ENCODE measurements around the gene STX12. TPM values are rescaled to one million over a fixed set of nuclear protein-coding genes. Genes with fewer than 3 reads are reported as not detected.

The STX12 gene
- total RNA-seq, 1 experiment from 2014 or later: 9.9 TPM

DNA sequence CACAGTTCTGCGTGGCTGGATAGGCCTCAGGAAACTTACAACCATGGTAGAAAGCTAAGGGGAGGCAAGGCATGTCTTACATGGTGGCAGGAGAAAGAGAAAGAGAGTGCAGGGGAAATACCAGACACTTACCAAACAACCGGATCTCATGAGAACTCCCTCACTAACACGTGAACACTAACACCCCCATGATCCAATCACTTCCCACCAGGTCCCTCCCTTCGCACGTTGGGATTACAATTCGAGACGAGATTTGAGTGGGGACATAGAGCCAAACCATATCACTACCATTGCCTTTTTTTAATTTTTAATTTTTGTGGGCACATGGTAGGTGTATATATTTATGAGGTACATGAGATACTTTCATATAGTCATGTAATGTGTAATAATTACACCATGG is 33.7 kb downstream of the STX12 start:
- Histone ChIP-seq H3K23me2 (ENCODE audit: insufficient read length, low read depth, low read length, poor library complexity, severe bottlenecking) (no peaks in the 10 kb centered on the region), H2BK120ac (ENCODE audit: low read depth, low read length, poor library complexity, severe bottlenecking) (no peak overlapping the region), H3K4ac (ENCODE audit: low read depth, low read length) (no peak overlapping the region), H4K5ac (ENCODE audit: insufficient read length, low read depth, low read length) (no peak overlapping the region), H3K4me2 (ENCODE audit: insufficient read depth, insufficient read length, low read length) (no peak overlapping the region), H3K27me3 (ENCODE audit: insufficient read depth, low read length) (no peaks in the 10 kb centered on the region), H3K9ac (ENCODE audit: extremely low read depth, insufficient read length, low read length) (no peak overlapping the region), H2BK20ac (ENCODE audit: low read depth, low read length, poor library complexity, severe bottlenecking) (no peak overlapping the region), H2AK5ac (ENCODE audit: insufficient read length, low read length) (no peak overlapping the region), H3K9me3 (ENCODE audit: control insufficient read depth, low read depth, low read length) (no peaks in the 10 kb centered on the region), H3K23ac (ENCODE audit: insufficient read length, low read depth, low read length) (no peak overlapping the region), H2BK15ac (ENCODE audit: low read depth, low read length) (no peak overlapping the region), H3T11ph (ENCODE audit: low read length) (no peak overlapping the region), H4K8ac (replicated peaks; ENCODE audit: insufficient read length, low read depth, low read length) (no peak overlapping the region), H3K79me1 (ENCODE audit: insufficient read depth, low read depth, low read length, poor library complexity, severe bottlenecking) (no peaks in the 10 kb centered on the region), H4K20me1 (ENCODE audit: control insufficient read depth, insufficient read depth, insufficient read length) (no peaks in the 10 kb centered on the region), H3K14ac (ENCODE audit: insufficient read depth, low read length) (no peak overlapping the region), H4K91ac (ENCODE audit: insufficient read length, low read depth, low read length) (no peak overlapping the region), H2BK5ac (ENCODE audit: insufficient read length, low read length) (no peak overlapping the region), H3K27ac (ENCODE audit: insufficient read length, low read depth, low read length) (no peak overlapping the region), H3K79me2 (ENCODE audit: insufficient read depth, low read length) (no peaks in the 10 kb centered on the region), H2AFZ (ENCODE audit: low read length) (no peak overlapping the region), H2BK12ac (ENCODE audit: insufficient read length, low read depth, low read length) (no peak overlapping the region), H3K18ac (ENCODE audit: insufficient read length, low read depth, low read length) (no peak overlapping the region), H3K4me1 (ENCODE audit: insufficient read depth, low read length) (peaks cover 3% of the 10 kb centered on the region), H3K56ac (ENCODE audit: insufficient read length, low read depth, low read length) (no peak overlapping the region)
- DNase-seq: no peak
- Mint-ChIP-seq H3K36me3 (ENCODE audit: insufficient read depth in 1 of 3, low read depth in 3 of 3) (peaks cover 1 to 14% (median 4%) of the 10 kb centered on the region in 3 experiments; a peak in 3 of 7 replicates), H3K27me3 (ENCODE audit: low read depth) (no peaks in the 10 kb centered on the region), H3K27ac (peak overlapping the region; percentile 39 to 76 (median 49); a peak in 3 of 7 replicates), H3K4me3 (no peak overlapping the region; a peak in 1 of 5 replicates), H3K9me3 (no peaks in the 10 kb centered on the region), H3K4me1 (peaks cover 14% of the 10 kb centered on the region in 2 experiments)
- WGBS (ENCODE audit: extremely low coverage, insufficient read length, low lambda C conversion rate): no CpG with 5 or more reads among the region's 7 CpGs
- TF ChIP-seq, protein P1, sequence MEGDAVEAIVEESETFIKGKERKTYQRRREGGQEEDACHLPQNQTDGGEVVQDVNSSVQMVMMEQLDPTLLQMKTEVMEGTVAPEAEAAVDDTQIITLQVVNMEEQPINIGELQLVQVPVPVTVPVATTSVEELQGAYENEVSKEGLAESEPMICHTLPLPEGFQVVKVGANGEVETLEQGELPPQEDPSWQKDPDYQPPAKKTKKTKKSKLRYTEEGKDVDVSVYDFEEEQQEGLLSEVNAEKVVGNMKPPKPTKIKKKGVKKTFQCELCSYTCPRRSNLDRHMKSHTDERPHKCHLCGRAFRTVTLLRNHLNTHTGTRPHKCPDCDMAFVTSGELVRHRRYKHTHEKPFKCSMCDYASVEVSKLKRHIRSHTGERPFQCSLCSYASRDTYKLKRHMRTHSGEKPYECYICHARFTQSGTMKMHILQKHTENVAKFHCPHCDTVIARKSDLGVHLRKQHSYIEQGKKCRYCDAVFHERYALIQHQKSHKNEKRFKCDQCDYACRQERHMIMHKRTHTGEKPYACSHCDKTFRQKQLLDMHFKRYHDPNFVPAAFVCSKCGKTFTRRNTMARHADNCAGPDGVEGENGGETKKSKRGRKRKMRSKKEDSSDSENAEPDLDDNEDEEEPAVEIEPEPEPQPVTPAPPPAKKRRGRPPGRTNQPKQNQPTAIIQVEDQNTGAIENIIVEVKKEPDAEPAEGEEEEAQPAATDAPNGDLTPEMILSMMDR (conservative IDR thresholded peaks at IDR 0.05): no peak
